Muscle layer of colon (tissue), 2 donors: Measurements from ENCODE around the gene GNG4.

Experiments
- H3K27ac ChIP-seq: one replicate; pipeline ENCODE4 v1.7.0; 2013; ENCODE audit warnings: low read depth, mild to moderate bottlenecking, low read length, moderate library complexity
- H3K27me3 ChIP-seq, 2 donors: one replicate each; pipeline ENCODE4 v1.7.0; 2013; ENCODE audit warnings: low read length in 2 of 2, mild to moderate bottlenecking in 2 of 2; ENCODE audit not compliant: insufficient read depth in 2 of 2, control insufficient read depth in 1 of 2
- H3K36me3 ChIP-seq: one replicate; pipeline ENCODE4 v1.7.0; 2013; ENCODE audit warnings: mild to moderate bottlenecking, low read length; ENCODE audit not compliant: insufficient read depth
- H3K4me1 ChIP-seq: one replicate; pipeline ENCODE4 v1.7.0; 2013; ENCODE audit warnings: mild to moderate bottlenecking, low read length; ENCODE audit not compliant: insufficient read depth
- H3K4me3 ChIP-seq, 2 donors: one replicate each; pipeline ENCODE4 v1.7.0; 2013; ENCODE audit warnings: low read length in 2 of 2, low read depth in 1 of 2, mild to moderate bottlenecking in 1 of 2, moderate library complexity in 1 of 2
- H3K9ac ChIP-seq: one replicate; pipeline ENCODE4 v1.7.0; 2013; ENCODE audit warnings: low read length
- H3K9me3 ChIP-seq: one replicate; pipeline ENCODE4 v1.7.0; 2013; ENCODE audit warnings: mild to moderate bottlenecking, low read length
- donor health status: abdominal sarcoma.
- donor health status: Adenocarcinoma of cecum.

The GNG4 gene

GRCh38 chr1:235649368-235650163 lies at the start of gene GNG4:
Gene GNG4 (minus strand): TSS chr1:235649784. CDS start chr1:235583838, 65,946 bp downstream.
- Histone ChIP-seq H3K4me1 (peaks cover 9% of the 10 kb centered on the region), H3K27ac (no peak within 1 kb of the TSS), H3K36me3 (no peaks in the 10 kb centered on the region), H3K27me3 (peaks cover 16 to 40% of the 10 kb centered on the region in 2 donors), H3K9me3 (no peaks in the 10 kb centered on the region), H3K9ac (no peak within 1 kb of the TSS), H3K4me3 (peak within 1 kb of the TSS; percentile 41 to 50)

DNA sequence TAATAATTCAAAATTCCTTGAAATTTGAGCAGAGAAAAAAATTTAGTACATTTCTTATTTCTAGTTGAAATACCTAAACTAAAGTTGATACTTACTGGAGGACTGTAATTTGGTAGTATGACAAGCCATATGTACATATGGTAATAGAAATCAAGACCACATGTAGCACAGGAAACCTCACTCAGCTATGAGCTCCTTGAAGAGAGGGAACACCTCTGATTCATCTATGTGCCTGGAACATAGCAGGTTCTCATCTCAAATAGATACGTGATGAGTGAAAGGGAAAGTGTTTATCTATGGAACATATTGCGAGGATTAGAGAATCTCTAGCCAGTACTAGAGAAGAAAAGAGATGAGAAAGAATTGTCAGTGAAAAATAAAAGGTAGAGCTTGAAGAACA lies 47.9 kb upstream of the GNG4 start:
- H3K36me3 ChIP-seq: peaks cover 31% of the 10 kb centered on the region
- H3K4me1 ChIP-seq: no peaks in the 10 kb centered on the region
- H3K9ac ChIP-seq: no peak overlapping the region
- no peaks in the 10 kb centered on the region for H3K9me3 ChIP-seq
- H3K27me3 ChIP-seq: no peaks in the 10 kb centered on the region
- no peak overlapping the region for H3K27ac ChIP-seq
- no peak overlapping the region for H3K4me3 ChIP-seq

DNA sequence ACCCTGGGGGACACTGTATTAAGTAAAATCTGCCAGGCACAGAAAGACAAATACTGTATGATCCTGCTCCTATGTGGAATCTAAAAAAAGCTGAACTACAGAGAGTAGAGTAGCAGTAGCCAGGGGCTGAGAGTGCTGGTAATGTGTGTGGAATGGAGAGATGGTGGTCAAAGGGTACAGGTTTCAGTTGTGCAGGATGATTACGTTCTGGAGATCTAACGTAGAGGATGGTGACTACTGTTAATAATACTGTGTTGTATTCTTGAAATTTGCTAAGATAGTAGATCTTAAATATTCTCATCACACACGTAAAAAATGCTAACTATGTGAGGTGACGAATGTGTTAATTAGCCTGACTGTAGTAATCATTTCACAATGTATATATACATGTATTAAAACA lies 39.8 kb upstream of the GNG4 start:
- Histone ChIP-seq H3K4me3 (no peak overlapping the region), H3K4me1 (no peaks in the 10 kb centered on the region), H3K9ac (no peak overlapping the region), H3K27ac (no peak overlapping the region), H3K36me3 (peaks cover 20% of the 10 kb centered on the region), H3K9me3 (no peaks in the 10 kb centered on the region), H3K27me3 (no peaks in the 10 kb centered on the region)

DNA sequence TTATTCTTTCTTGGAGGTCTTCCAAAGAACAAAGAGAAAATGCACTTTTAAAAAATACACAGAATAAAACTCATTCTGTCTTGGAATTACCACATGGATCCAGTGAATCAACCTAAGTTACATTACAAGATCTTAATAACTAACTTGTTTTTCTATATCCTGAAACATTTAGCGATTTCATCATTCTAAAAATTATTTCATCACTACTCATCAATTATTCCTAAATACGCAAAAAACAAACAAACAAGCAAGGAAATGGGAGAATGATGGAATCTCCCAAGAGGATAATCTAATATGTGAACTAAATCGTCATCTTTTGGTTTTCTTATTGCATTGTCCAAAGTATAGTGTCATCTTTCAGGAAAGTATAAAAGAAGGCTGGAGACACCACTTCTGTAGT lies 38.5 kb upstream of the GNG4 start:
- Histone ChIP-seq H3K4me1 (no peaks in the 10 kb centered on the region), H3K27me3 (no peaks in the 10 kb centered on the region), H3K9ac (no peak overlapping the region), H3K36me3 (peaks cover 20% of the 10 kb centered on the region), H3K4me3 (no peak overlapping the region), H3K9me3 (no peaks in the 10 kb centered on the region), H3K27ac (no peak overlapping the region)

GRCh38 chr1:235683653-235684052 lies 34.1 kb upstream of the GNG4 start:
- H3K36me3 ChIP-seq: peaks cover 20% of the 10 kb centered on the region
- H3K4me3 ChIP-seq: no peak overlapping the region
- H3K4me1 ChIP-seq: no peaks in the 10 kb centered on the region
- H3K9ac ChIP-seq: no peak overlapping the region
- H3K27me3 ChIP-seq: no peaks in the 10 kb centered on the region
- H3K27ac ChIP-seq: no peak overlapping the region
- no peaks in the 10 kb centered on the region for H3K9me3 ChIP-seq

DNA sequence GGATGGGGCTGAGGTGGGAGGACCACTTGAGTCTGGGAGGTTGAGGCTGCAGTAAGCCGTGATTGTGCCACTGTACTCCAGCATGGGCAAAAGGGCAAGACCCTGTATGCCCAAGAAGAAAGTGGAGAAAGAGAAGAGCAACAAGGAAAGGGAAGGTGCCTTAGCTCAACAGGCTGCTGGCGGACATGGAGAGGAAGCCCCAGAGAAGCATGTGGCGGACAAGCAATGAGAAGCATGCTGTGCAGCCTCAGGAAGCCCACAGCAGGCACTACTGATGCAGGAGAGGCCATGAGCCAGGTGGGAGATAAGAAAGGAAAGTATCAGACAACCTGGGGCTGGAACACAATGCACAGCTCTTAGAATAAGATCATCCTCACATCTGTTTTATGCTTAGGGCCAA lies 32.6 kb upstream of the GNG4 start:
- Histone ChIP-seq H3K9me3 (no peaks in the 10 kb centered on the region), H3K36me3 (peaks cover 10% of the 10 kb centered on the region)

GRCh38 chr1:235679644-235680043 lies 30.1 kb upstream of the GNG4 start:
- H3K9ac ChIP-seq: no peak overlapping the region
- peaks cover 20% of the 10 kb centered on the region for H3K36me3 ChIP-seq
- H3K27ac ChIP-seq: no peak overlapping the region
- no peaks in the 10 kb centered on the region for H3K9me3 ChIP-seq
- no peak overlapping the region for H3K4me3 ChIP-seq
- no peaks in the 10 kb centered on the region for H3K27me3 ChIP-seq
- H3K4me1 ChIP-seq: no peaks in the 10 kb centered on the region

More for the DNA sequence above, 32.6 kb upstream of the GNG4 start:
- H3K9ac ChIP-seq: no peak overlapping the region
- no peak overlapping the region for H3K27ac ChIP-seq
- no peaks in the 10 kb centered on the region for H3K27me3 ChIP-seq
- H3K4me1 ChIP-seq: no peaks in the 10 kb centered on the region
- no peak overlapping the region for H3K4me3 ChIP-seq

DNA sequence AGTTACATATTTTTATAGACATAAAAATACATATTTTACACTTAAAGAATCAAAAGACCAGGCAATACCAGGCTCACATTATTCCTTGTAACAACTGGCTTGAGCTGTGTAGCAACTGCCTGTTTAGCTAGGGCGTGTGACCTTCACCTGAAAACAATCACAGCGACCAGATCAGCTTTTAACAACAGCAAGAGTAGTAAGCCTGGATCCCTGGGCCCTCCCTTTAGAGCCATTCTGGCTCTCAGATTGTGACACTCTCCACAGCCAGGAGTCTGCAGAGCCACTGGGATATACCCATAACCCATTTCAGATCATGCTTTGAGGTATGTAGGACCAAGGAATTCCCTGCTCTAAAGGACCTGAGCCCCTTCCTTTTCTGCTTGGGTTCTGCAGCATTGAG lies 29.4 kb upstream of the GNG4 start:
- Histone ChIP-seq H3K27me3 (no peaks in the 10 kb centered on the region), H3K36me3 (peaks cover 20% of the 10 kb centered on the region), H3K4me3 (no peak overlapping the region), H3K9me3 (no peaks in the 10 kb centered on the region), H3K27ac (no peak overlapping the region), H3K9ac (no peak overlapping the region), H3K4me1 (no peaks in the 10 kb centered on the region)

- Histone ChIP-seq H3K36me3 (peaks cover 25% of the 10 kb centered on the region), H3K9me3 (peaks cover 4% of the 10 kb centered on the region), H3K27me3 (no peaks in the 10 kb centered on the region), H3K4me1 (no peaks in the 10 kb centered on the region), H3K9ac (no peak overlapping the region), H3K4me3 (no peak overlapping the region), H3K27ac (no peak overlapping the region)
Observed at GRCh38 chr1:235675152-235675890, 25.7 kb upstream of the GNG4 start.

- Histone ChIP-seq H3K27me3 (no peaks in the 10 kb centered on the region), H3K9ac (no peak overlapping the region), H3K4me1 (no peaks in the 10 kb centered on the region), H3K4me3 (no peak overlapping the region), H3K27ac (no peak overlapping the region), H3K36me3 (peaks cover 31% of the 10 kb centered on the region), H3K9me3 (peaks cover 9% of the 10 kb centered on the region)
Observed at GRCh38 chr1:235673981-235674380, 24.4 kb upstream of the GNG4 start.

GRCh38 chr1:235671992-235672391 lies 22.4 kb upstream of the GNG4 start:
- H3K9me3 ChIP-seq: peaks cover 9% of the 10 kb centered on the region
- no peak overlapping the region for H3K27ac ChIP-seq
- peaks cover 31% of the 10 kb centered on the region for H3K36me3 ChIP-seq
- H3K27me3 ChIP-seq: no peaks in the 10 kb centered on the region
- no peak overlapping the region for H3K9ac ChIP-seq
- H3K4me1 ChIP-seq: no peaks in the 10 kb centered on the region
- H3K4me3 ChIP-seq: no peak overlapping the region
